ENCODE data around the gene SBNO2. TPM values are rescaled to one million over a fixed set of nuclear protein-coding genes. Genes with fewer than 3 reads are reported as not detected.

SBNO2 gene
- total RNA-seq, 2 experiments from 2014 or later: 26.6 to 43.3 TPM

- H3K9me2 ChIP-seq (ENCODE audit: insufficient read depth, low read length): no peaks in the 10 kb centered on the region
- H4K20me1 ChIP-seq (ENCODE audit: insufficient read depth, low read length): no peaks in the 10 kb centered on the region
- no peak overlapping the region for H2AFZ ChIP-seq (ENCODE audit: low read length)
- H3K36me3 ChIP-seq (ENCODE audit: insufficient read depth, low read length): peaks cover 50% of the 10 kb centered on the region
- H3K4me2 ChIP-seq (ENCODE audit: low read length): no peak overlapping the region
- no peak overlapping the region for H3K27ac ChIP-seq (ENCODE audit: low read depth, low read length, poor library complexity, severe bottlenecking)
- ChIA-PET POLR2A (no interaction called here), CTCF (ENCODE audit: unreplicated experiment) (no interaction called here)
- no peaks in the 10 kb centered on the region for H3K4me1 ChIP-seq (ENCODE audit: insufficient read depth, low read length, poor library complexity, severe bottlenecking)
- no peak overlapping the region for H3K4me3 ChIP-seq (ENCODE audit: low read depth, low read length, poor library complexity, severe bottlenecking)
- DNase-seq (ENCODE audit: low spot score): no peak
- TF ChIP-seq EZH2phosphoT487 (IDR thresholded peaks at IDR 0.05; ENCODE audit: borderline replicate concordance, low read depth, low read length): no peak
- TF ChIP-seq CTCF (conservative IDR thresholded peaks at IDR 0.05; ENCODE audit: low read length): no peak
- H3K79me2 ChIP-seq (ENCODE audit: insufficient read depth, low read depth, low read length): no peaks in the 10 kb centered on the region
- no TSS peak for BruUV-seq (replicated peaks)
- intact Hi-C loops (cut with micrococcal nuclease; ENCODE audit: unreplicated experiment): no loop called here
- H3K9me3 ChIP-seq (ENCODE audit: low read length): no peaks in the 10 kb centered on the region
Observed at GRCh38 chr19:1119475-1120217, 54.4 kb downstream of the SBNO2 start.

GRCh38 chr19:1118999-1119398 is 55.1 kb downstream of the SBNO2 start:
- H3K79me2 ChIP-seq (ENCODE audit: insufficient read depth, low read depth, low read length): no peaks in the 10 kb centered on the region
- POLR2A ChIA-PET: no interaction called here
- intact Hi-C loops (cut with micrococcal nuclease; ENCODE audit: unreplicated experiment): no loop called here
- TF ChIP-seq EZH2phosphoT487 (IDR thresholded peaks at IDR 0.05; ENCODE audit: borderline replicate concordance, low read depth, low read length): no peak
- TF ChIP-seq CTCF (conservative IDR thresholded peaks at IDR 0.05; ENCODE audit: low read length): no peak
- no peak overlapping the region for H3K4me2 ChIP-seq (ENCODE audit: low read length)
- no TSS peak for BruUV-seq (replicated peaks)
- no peak overlapping the region for H3K27ac ChIP-seq (ENCODE audit: low read depth, low read length, poor library complexity, severe bottlenecking)
- no peaks in the 10 kb centered on the region for H3K4me1 ChIP-seq (ENCODE audit: insufficient read depth, low read length, poor library complexity, severe bottlenecking)
- DNase-seq (ENCODE audit: low spot score): no peak
- H3K4me3 ChIP-seq (ENCODE audit: low read depth, low read length, poor library complexity, severe bottlenecking): no peak overlapping the region
- no peaks in the 10 kb centered on the region for H3K9me2 ChIP-seq (ENCODE audit: insufficient read depth, low read length)
- H3K9me3 ChIP-seq (ENCODE audit: low read length): no peaks in the 10 kb centered on the region
- H3K36me3 ChIP-seq (ENCODE audit: insufficient read depth, low read length): peaks cover 47% of the 10 kb centered on the region
- no peaks in the 10 kb centered on the region for H4K20me1 ChIP-seq (ENCODE audit: insufficient read depth, low read length)
- no peak overlapping the region for H2AFZ ChIP-seq (ENCODE audit: low read length)
- CTCF ChIA-PET (ENCODE audit: unreplicated experiment): no interaction called here

GRCh38 chr19:1117654-1118053 is 56.4 kb downstream of the SBNO2 start:
- Histone ChIP-seq H3K4me2 (ENCODE audit: low read length) (no peak overlapping the region), H3K9me3 (ENCODE audit: low read length) (no peaks in the 10 kb centered on the region), H3K9me2 (ENCODE audit: insufficient read depth, low read length) (no peaks in the 10 kb centered on the region), H3K27ac (ENCODE audit: low read depth, low read length, poor library complexity, severe bottlenecking) (no peak overlapping the region), H3K36me3 (ENCODE audit: insufficient read depth, low read length) (peaks cover 36% of the 10 kb centered on the region), H3K4me3 (ENCODE audit: low read depth, low read length, poor library complexity, severe bottlenecking) (no peak overlapping the region), H4K20me1 (ENCODE audit: insufficient read depth, low read length) (no peaks in the 10 kb centered on the region), H2AFZ (ENCODE audit: low read length) (no peak overlapping the region), H3K4me1 (ENCODE audit: insufficient read depth, low read length, poor library complexity, severe bottlenecking) (peaks cover 4% of the 10 kb centered on the region), H3K79me2 (ENCODE audit: insufficient read depth, low read depth, low read length) (no peaks in the 10 kb centered on the region)
- DNase-seq (ENCODE audit: low spot score): no peak
- intact Hi-C loops (cut with micrococcal nuclease; ENCODE audit: unreplicated experiment): no loop called here
- TF ChIP-seq CTCF (conservative IDR thresholded peaks at IDR 0.05; ENCODE audit: low read length) (no peak), EZH2phosphoT487 (IDR thresholded peaks at IDR 0.05; ENCODE audit: borderline replicate concordance, low read depth, low read length) (no peak)
- CTCF ChIA-PET (ENCODE audit: unreplicated experiment): no interaction called here
- POLR2A ChIA-PET: no interaction called here
- BruUV-seq (replicated peaks): no TSS peak
